Right ventricle myocardium inferior (tissue), 1 donor: ENCODE data around the gene TTC7B. TPM values are rescaled to one million over a fixed set of nuclear protein-coding genes. Genes with fewer than 3 reads are reported as not detected.

Experiments used
- ATAC-seq: fragments of 200-7000 bp; cut with Tn5 transposase; one replicate; pipeline ENCODE4 v1.9.1; 2020; ENCODE audit warnings: mild to moderate bottlenecking, moderate library complexity
- DNase-seq: peaks from one replicate; pipeline ENCODE4 v3.0.0; 2021; ENCODE audit errors: missing footprints
- intact Hi-C: fragments of 100-400 bp; cut with DNase I; formaldehyde crosslinking; loops from one replicate; pipeline ENCODE4 v1.11.0; 2022
- total RNA-seq: library from RNA; stranded (reverse); fragmentation: NEBNext Ultra II Directional; extraction: Animal tissue kit (Norgen Biotek cat#: 25700); gene quantifications from one replicate; pipeline ENCODE4 v1.2.1, GENCODE V29; 2021
- donor health status: DM: no; HTN: yes; CAD: no; lungs with severe emphysema.

TTC7B gene
- total RNA-seq, 1 donor from 2014 or later = 67.5 TPM

DNA sequence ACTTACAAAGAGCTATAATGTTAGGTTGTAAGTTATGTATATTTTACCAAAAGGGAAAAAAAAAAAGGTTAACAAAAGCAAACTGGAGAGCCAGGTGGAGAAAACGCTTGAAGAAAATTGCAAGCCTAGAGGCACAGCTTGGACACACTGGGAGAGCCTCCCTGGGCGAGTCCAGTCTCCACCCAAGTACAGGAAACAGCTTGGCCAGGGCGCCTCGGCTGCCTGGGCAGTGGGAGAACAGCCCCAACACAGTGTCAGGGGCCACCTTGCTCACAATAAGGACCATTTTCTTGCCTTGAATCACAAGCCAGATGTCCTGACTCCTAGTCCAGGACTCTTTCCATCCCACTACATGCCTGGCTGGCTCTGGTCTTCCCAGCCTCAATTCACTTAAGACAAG lies 33.3 kb downstream of the TTC7B start:
- intact Hi-C loops = no loop called here
- no peak for ATAC-seq
- no peak for DNase-seq

DNA sequence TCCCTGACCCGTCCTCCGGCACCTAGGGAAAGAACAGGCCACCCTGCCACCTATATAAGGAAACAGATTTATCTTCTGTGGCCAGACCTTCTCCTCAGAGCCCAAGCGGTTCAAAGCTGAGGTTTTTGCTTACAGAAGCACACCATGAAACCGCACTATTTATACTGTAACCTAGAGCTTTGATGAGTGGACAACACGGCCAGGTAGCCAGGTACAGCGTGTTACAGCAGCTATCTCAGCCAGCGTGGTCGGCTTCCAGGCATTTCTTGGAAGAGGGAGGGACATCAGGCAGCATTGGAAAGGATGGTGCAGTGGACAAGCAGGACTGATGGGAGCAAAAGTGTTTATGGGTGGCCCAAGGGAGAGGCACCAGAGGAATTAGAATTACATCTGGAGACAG lies 34.4 kb downstream of the TTC7B start:
- ATAC-seq = no peak
- intact Hi-C loops = no loop called here
- no peak for DNase-seq

DNA sequence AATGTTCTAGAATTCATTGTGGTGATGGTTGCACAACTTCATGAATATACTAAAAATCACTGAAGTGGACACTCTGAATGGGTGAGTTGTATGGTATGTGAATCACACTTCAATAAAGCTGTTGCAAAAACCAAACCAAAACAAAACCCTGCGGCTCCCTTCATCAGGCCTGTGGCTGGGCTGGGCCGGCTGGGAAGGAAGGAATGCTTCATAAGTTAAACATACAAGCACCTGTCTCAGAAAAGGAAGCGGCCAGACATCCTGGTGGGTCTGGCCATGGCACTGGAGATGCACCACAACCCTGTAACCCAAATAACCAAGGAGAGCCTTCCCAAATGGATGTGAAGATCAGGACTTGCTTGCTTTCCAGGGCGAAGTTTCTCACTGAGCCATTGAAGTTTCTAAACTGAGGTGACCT lies 34.9 kb downstream of the TTC7B start:
- intact Hi-C loops = no loop called here
- no peak for ATAC-seq
- DNase-seq = no peak

DNA sequence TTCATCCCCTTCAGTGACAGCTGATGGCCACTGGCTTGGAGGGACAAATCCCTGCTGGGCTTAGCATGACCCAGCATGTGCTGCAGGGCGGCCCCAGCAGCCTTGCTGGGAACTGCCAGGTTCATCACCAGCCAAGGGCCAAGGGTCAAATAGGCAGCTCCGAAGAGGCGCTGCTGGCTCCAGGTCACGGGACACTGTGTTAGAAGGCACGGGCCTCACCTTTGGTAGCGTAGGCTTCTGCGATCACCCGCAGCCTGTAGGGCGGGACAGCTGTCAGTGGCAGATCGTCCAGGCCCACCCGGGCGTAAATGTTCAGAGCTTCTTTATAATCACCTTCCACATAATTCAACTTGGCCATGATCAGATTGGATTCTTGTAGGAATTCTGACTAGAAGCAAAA lies 35.7 kb downstream of the TTC7B start:
- ATAC-seq (no peak), DNase-seq (no peak)
- intact Hi-C loops = no loop called here

DNA sequence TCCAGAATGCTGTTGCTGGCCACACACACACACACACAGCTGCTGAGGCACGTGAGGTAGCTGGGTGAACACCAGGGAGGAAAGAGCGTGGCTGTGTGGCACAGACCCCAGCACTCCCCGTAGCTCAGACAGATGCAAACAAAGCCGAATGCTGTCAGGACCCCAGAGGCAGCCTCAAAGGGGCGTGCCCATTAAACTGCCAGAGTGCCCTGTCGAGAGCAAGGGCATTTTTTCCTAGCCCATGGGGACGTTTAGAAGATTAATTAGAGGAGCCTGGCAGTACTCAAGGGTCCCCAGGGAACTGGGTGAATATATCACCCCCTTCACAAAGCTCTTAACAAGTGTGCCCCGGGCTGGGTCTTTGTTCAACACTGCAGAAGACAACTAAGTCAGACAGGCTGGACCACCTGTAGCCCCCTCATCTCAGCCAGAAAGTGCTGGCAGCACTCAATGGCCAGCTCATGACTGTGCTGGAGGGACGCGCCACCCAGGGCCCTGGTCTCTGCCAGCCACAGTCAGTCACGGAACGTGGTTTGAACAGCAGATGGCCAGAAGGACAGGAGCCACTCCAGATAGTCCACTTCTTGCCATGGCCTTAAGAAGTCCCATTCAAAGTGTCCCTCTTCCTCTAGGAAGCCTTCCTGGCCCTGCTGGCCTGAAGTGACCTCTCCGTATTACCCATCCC lies 37.5 kb downstream of the TTC7B start:
- DNase-seq = no peak
- intact Hi-C loops = no loop called here
- no peak for ATAC-seq

DNA sequence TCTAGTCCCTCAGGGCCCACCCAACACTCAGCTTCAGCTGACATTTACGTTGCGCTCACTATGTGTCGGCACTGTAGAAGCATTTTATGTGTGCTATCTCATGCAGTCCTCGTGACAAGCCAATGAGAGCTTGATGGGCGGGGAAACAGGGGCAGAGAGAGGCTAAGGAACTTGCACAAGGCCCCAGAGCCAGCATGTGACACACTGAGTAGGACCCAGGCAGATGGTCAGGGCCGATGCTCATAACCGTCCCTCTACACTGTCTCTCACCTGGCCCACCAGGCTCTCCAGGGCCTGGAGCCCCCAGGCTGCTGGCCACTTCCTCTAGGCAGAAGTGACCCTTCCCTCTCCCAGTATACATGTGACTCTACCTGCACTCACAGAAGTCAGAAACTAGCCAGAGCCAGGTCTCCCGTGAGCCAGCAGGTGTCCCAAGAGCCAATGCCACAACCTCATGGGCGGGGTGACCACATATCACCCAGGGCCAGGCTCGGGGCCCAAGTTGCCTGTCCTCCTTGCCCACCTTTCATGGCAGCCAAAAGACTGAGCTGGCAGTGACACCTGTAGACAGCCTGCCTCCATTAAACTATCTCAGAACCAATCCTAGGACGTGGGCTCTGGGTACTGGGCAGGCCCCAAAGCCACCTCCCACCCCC lies 38.3 kb downstream of the TTC7B start:
- intact Hi-C loops = no loop called here
- ATAC-seq = no peak
- DNase-seq = no peak

DNA sequence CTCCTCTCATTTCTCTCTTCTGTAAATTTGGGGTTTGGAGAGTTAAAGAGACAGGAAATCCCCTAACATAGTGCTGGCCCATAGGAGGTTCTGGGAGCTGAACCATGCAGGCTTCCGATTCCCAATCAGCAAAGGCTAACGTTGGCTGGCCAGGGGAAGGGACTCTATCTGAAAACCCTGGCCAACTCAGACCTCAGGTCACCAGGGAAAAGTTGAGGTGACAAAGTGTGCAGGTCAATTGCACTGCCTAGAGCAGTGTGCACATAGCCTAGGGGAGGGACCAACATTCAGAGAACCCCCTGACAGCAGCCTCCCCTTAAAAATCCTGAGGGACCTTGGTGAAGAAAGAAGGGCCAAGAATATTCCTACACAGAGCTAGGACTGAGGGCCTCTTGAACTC lies 38.9 kb downstream of the TTC7B start:
- ATAC-seq = no peak
- no peak for DNase-seq
- intact Hi-C loops = no loop called here

DNA sequence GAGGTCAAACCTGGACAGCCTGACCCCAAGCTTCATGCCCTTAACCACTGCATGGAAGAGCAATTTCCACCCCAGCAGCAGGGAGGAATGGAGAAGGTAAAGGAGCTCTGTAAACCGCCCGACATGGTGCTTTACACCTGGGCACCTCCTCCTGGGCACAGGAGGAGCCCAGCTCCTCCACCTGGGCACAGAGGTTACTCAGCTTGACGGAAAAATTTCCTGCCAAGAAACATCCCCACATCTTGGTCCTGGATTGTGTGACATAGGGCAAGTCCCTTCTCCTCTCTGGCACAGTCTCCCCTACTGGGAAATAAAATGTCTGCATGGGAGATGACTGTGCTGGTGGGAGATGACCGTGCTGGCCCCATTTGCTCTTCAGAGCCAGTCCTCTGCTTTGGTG lies 40.8 kb downstream of the TTC7B start:
- intact Hi-C loops = no loop called here
- DNase-seq (no peak), ATAC-seq (no peak)

DNA sequence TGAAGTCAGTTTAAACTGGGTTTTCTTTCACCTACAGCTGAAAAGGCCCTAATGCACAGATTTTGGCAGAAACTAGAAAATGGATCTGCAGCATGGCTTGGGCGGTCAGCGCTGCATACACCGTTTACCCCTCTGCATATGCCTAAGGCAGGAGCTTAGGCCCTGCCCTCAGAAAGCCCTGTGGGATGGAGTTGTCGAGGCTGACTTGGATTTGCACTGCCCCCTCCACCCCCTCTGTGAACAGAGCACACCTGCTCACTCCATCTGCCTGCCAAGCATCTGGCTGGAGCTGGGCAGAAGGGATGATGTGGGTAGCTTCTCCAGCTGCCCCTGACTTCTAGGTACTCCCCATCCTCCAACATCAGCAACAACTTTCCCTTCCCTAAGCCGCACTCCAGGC lies 41.9 kb downstream of the TTC7B start:
- no peak for ATAC-seq
- intact Hi-C loops = no loop called here

DNA sequence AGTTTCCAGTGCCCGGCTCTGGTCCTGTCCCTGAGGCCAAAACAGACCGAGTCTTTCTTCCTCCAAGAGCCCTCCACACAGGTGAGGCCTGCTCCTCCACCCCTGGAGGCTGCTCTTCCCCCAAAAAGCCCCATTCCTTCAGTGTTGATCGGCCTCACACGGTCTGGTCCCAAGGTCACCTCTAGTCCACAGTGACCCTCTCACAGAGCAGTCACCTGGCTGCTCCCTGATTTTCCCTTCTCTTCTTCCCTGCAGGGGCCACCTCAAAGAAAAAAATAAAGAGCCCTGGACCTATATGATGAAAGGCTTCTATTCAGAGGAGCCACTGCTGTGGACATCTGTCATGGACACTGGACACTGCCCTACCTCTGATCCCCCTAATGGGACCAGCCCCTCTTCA lies 42.5 kb downstream of the TTC7B start:
- intact Hi-C loops = no loop called here
- DNase-seq = no peak
- no peak for ATAC-seq

More for the DNA sequence above, 41.9 kb downstream of the TTC7B start:
- no peak for DNase-seq

DNA sequence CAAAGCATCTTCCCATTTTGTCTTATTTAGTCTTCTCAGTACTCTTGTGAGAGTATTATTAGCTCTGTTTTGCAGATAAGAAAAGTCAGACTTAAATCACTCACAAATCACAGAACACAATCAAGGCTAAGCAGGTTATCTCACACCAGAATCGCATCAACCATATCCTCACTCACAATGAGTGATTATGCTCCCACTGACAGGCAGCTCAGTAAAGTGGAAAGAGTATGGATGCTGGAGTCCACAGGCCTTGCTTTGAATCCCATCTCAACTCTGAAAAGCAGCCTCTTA lies 43.1 kb downstream of the TTC7B start:
- intact Hi-C loops = no loop called here
- DNase-seq (no peak), ATAC-seq (no peak)

DNA sequence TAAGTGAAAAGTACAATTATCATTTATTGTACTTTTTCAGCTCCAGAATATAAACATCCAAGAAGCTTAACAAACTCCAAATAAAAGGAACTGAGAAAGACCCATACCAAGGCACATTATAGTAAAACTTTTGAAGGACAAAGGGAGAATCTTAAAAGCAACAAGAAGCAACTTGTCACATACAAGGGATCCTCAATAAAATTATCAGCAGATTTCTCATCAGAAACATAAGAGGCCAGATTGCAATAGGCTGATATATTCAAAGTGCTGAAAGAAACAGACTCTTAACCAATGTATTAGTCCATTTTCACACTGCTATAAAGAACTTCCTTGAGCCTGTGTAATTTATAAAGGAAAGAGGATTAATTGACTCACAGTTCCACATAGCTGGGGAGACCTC lies 48.3 kb downstream of the TTC7B start:
- intact Hi-C loops = no loop called here
- no peak for ATAC-seq

DNA sequence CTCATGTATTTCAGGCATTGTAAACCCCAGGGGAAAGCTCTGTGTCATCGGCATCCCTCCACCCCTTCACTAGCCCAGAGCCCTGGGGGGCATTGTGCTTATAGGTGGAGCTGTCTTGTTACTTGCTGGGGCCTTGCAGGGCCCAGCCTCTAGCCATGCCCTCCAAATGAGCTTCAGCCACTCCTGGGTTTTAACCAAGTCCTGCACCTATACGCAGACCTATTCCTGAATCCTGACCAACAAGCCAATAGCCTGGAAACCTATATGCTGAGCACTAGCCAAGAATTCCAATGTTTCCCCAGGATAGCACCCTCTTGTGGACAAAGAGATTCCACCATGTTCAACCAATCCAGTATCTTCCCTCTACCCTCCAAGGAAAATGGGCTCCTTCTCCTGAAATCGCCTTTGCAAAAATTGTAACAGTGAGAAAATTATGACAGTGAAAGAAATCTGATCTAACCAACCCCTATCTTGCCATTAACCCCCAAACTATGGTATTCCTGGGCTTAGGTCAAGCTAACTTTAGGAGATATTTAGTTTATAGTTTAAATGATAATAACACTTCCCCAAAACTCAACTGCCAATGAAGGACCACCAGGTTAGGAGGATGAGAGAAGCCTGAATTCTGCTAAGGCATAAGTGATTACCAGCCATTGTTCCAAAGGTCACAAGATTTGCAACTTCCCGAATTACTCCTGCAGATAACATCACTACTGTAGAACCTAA lies 55.5 kb downstream of the TTC7B start:
- ATAC-seq (no peak), DNase-seq (no peak)
- intact Hi-C loops = no loop called here

More for the DNA sequence above, 48.3 kb downstream of the TTC7B start:
- DNase-seq = no peak

DNA sequence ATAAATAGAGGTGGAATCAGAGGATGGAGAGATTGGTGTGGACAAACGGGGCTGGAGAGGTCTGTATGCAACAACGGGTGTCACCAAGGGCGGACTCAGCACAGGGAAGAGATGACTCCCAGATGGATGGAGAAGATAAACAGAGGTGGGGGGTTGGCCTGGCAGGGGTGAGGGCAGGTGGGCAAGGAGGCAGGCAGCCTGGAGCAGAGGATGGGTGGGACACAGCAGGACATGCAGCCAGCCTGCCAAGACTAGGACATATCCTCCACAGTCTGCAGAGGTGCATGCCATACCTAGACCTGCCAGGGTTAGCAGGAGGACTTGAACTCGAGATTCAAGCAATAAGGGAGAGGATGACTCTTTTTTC lies 56.2 kb downstream of the TTC7B start:
- DNase-seq = no peak
- no peak for ATAC-seq

DNA sequence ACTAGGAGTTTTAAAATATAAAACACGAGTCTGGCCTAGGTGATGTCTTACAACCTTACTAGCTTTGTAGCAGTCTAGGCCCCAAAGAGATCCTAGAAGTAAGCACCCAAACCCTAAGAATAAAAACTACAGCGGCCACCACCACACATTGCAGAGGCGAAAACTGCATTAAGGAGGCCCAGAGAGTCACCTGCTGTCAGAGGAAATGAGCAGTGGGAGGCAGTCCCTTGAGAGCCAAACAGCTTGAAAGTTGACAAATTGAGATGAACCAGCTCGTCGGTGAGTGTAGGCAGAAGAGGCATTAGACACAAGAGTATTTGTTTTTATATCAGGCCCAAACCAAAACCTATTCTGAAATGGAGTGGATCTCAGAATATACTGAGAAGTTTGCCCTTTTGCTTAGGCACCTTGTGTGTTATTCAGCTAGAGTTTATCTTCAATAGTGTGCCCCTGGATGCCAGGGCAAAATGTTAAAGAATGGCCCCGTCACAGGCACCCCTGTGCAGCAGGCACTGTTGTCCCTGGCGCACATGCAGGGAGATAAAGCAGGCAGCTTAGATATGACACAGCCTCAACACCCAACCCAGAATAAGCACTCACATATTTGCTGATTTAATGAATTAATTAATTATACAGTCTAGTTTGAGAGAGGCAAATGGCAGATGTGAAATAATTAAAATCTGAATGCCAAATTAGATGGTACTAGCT lies 56.7 kb downstream of the TTC7B start:
- DNase-seq = no peak
- intact Hi-C loops = loop anchor here (2.0 to 5.0 kb wide), 9 partner anchors 37 to 459 kb away; partner anchors contain the start of genes CALM1 and NRDE2
- peak; percentile 23 for ATAC-seq

More for the DNA sequence above, 56.2 kb downstream of the TTC7B start:
- intact Hi-C loops = no loop called here

DNA sequence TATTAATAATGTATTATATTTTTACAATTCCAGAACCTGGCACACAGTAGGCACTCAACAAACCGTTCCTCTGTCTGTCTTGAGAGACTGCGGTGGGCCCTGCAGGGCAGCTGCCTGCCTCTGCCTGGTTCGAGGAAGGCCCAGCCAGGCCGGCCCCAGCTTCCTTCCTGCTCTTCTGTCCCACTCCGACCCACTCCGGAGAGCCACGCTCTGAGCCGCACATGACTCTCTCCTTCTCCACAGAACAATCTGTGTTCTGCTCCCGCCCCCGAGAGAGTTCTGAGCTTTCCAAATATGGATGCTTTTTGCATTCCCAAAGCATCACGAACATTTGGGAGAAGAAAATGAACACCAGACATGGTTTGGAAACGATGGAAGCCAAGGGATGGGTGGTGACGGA lies 57.3 kb downstream of the TTC7B start:
- peak; percentile 84 for DNase-seq
- intact Hi-C loops = loop anchor here (2.0 to 5.0 kb wide), 9 partner anchors 37 to 458 kb away; partner anchors contain the start of genes CALM1 and NRDE2
- peak; percentile 73 for ATAC-seq

DNA sequence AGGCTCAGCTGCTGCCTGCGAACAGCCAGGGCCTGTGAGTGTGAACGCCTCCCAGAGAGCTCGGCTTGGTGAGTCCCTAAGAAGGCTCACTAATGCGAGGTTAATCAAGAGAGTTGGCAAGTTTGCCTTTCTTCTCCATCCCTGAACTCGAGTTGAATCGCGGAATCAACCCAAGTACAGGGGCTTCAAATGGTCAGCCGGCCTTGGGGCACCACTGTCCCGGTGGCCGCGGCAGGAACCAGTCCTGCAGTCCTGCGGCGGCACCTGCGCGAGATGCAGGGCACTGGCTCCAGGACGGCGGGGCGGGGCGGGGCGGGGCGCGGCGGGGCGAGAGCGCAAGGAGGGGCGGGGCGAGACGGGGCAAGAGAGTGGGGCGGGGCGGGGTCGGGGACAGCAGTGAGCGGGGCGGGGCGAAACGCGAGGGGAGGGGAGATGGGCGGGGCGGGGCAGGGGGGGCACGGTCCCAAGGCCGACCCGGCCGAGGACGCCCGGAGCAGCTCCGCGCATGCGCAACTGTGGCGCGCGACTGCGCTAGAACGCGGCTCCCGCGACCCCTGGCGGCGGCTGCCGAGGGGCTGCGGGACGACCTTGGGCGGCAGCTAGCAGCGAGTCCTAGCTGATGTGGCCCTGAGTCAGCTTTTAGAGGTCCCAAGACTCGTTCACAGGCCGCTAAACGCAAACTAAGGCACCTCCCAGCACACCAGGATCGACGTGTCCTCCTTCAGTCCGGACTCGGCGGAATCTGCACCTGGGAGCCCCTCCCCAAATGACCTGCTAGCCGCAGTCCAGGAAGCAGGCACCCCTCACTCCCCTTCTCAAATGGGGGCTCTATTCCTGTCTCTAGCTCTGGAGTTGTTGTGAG lies 58.0 kb downstream of the TTC7B start:
- ATAC-seq = peak; percentile 93
- intact Hi-C loops = loop anchor here (2.0 to 5.0 kb wide), 9 partner anchors 36 to 457 kb away; partner anchors contain the start of genes CALM1 and NRDE2
- DNase-seq = peak; percentile 96

DNA sequence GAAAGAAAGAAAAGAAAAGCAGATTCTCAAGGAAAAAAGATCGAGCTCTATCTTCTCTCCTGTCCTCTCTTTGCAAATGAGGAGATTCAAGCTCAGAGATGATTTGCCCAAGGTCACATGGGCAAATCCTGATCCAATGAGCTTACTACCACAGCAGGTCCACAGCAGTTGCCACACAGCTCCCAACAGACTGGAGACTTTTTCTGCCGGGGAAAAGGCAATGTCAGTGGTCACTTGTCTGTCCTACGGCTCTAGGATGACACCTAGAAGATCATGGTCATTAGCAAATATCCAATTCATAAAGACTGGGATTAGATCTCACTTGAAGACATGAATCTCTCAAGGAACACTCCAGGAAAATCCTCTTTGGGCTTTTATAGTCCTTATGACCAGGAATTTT lies 58.8 kb downstream of the TTC7B start:
- intact Hi-C loops = loop anchor here (5.0 kb wide), 5 partner anchors 35 to 375 kb away; no protein-coding TSS in a partner anchor
- ATAC-seq (no peak), DNase-seq (no peak)
